Measurements from ENCODE around the gene PDK2. TPM values are rescaled to one million over a fixed set of nuclear protein-coding genes. Genes with fewer than 3 reads are reported as not detected.
"Not testable (repeated sequence)": the region's sequence is repeated elsewhere in the genome, so short reads cannot be mapped to it uniquely, and the experiment has no call there.

PDK2 gene
- total and polyA plus RNA-seq, 2 of the 4 experiments (the other 2 are of a cell fraction) = 26.7 to 104 TPM

- POLR2A ChIA-PET (ENCODE audit: unreplicated experiment); in situ Hi-C loops (cut with MboI; ENCODE audit: low sequenced_read_pairs): not testable (repeated sequence)
Observed at GRCh38 chr17:50061713-50062045, 33.5 kb upstream of the PDK2 start.

More at GRCh38 chr17:50061713-50062045, 33.5 kb upstream of the PDK2 start:
- Histone ChIP-seq H3K56ac (ENCODE audit: extremely low read depth, insufficient read depth, low read length) (peak overlapping the region; percentile 37; the same call in 1 of the 2 replicates), H4K5ac (ENCODE audit: low read depth, low read length) (peak overlapping the region; percentile 70; the same call in 1 of the 2 replicates), H4K8ac (ENCODE audit: low read depth in 2 of 2, low read length in 2 of 2) (peak overlapping the region; percentile 52 to 88; a peak in 3 of 4 replicates), H2BK120ac (ENCODE audit: low read depth, low read length) (peak overlapping the region; percentile 89), H2BK15ac (ENCODE audit: low read depth, low read length) (peak overlapping the region; percentile 75; the same call in 1 of the 3 replicates), H3K79me1 (ENCODE audit: low read depth in 1 of 2, low read length in 2 of 2) (peaks cover 26 to 95% of the 10 kb centered on the region in 2 experiments; a peak in 3 of 4 replicates), H3K4me1 (ENCODE audit: control insufficient read depth, insufficient read depth, low read length) (peaks cover 70% of the 10 kb centered on the region), H3K27ac (ENCODE audit: insufficient read depth, low read length) (peak overlapping the region; percentile 70), H2BK20ac (ENCODE audit: low read depth, low read length) (peak overlapping the region; percentile 67; the same call in 1 of the 2 replicates), H3K14ac (replicated peaks; ENCODE audit: low read depth, low read length) (peak overlapping the region; percentile 91), H3K4ac (ENCODE audit: low read depth, low read length) (peak overlapping the region; percentile 95), H3K23ac (ENCODE audit: low read depth, low read length) (0 out of 2 replicates have a peak overlapping the region, but pooled peaks have one; percentile 70), H4K91ac (ENCODE audit: insufficient read depth, low read depth, low read length) (peak overlapping the region; percentile 99), H2AK9ac (replicated peaks; ENCODE audit: low read depth, low read length, poor library complexity) (peak overlapping the region; percentile 97), H3K9me1 (ENCODE audit: insufficient read depth, low read length) (peaks cover 58% of the 10 kb centered on the region), H3K18ac (ENCODE audit: low read depth, low read length) (peak overlapping the region; percentile 34), H4K20me1 (ENCODE audit: insufficient read depth, low read length) (peaks cover 11% of the 10 kb centered on the region; the same call in 1 of the 2 replicates), H2BK5ac (ENCODE audit: low read depth, low read length, poor library complexity, severe bottlenecking) (peak overlapping the region; percentile 93), H2AK5ac (ENCODE audit: low read depth, low read length) (peak overlapping the region; percentile 89)
- intact Hi-C loops (cut with micrococcal nuclease) = loop anchor here (10.0 kb wide), 1 partner anchor 867 kb away; no protein-coding TSS in a partner anchor
- H3K9me3 ChIP-seq (ENCODE audit: control insufficient read depth, insufficient read depth, low read length); DNase-seq; H3K4me2 ChIP-seq (ENCODE audit: low read depth, low read length); H3K36me3 ChIP-seq (ENCODE audit: control insufficient read depth, insufficient read depth, low read length); H3K27me3 ChIP-seq (ENCODE audit: control insufficient read depth, insufficient read depth, low read length); ATAC-seq (ENCODE audit: low read depth); H2AFZ ChIP-seq (replicated peaks; ENCODE audit: low read length, poor library complexity); H3K9ac ChIP-seq (ENCODE audit: low read depth, low read length); BruUV-seq (replicated peaks); H3K4me3 ChIP-seq (ENCODE audit: insufficient read depth, low read depth, low read length); dilution Hi-C loops (cut with HindIII; ENCODE audit: low sequenced_read_pairs, unreplicated experiment): not testable (repeated sequence)
- CTCF ChIA-PET = interaction anchor here (1.0 kb wide), 1 partner anchor 25 kb away, joined by 3 read pairs; no protein-coding TSS in a partner anchor
- no CpG with 5 or more reads among the region's 10 CpGs for WGBS, 2 experiments (ENCODE audit: extremely low coverage in 2 of 2, insufficient read length in 1 of 2)
